GM19395 (cell line): Measurements from ENCODE around the gene CRNKL1.

Source experiments
- ATAC-seq: cut with Tn5 transposase; IDR thresholded peaks from one replicate; pipeline ENCODE4 v1.9.1; 2021; ENCODE audit warnings: mild to moderate bottlenecking, moderate library complexity; ENCODE audit not compliant: unreplicated experiment

CRNKL1 gene

GRCh38 chr20:19986419-19986818 is 65.8 kb downstream of the CRNKL1 start:
- ATAC-seq: no peak
